Heart right ventricle (tissue), 16 donors: ENCODE data around the gene SUPT7L. TPM values are rescaled to one million over a fixed set of nuclear protein-coding genes. Genes with fewer than 3 reads are reported as not detected.

Experiments
- ATAC-seq, 8 donors: fragments of 200-7000 bp; cut with Tn5 transposase; one replicate each; pipeline ENCODE4 v1.9.1; 2020; ENCODE audit warnings: mild to moderate bottlenecking in 8 of 8, moderate library complexity in 8 of 8, moderate number of reproducible peaks in 1 of 8
- DNase-seq, 2 donors: peaks; one replicate each; pipeline ENCODE4 v3.0.0-alpha.2; 2020
- H3K27ac ChIP-seq, 10 donors: fragments of 200-600 bp; sonication (generic) in 2 of 10; one replicate each; pipeline versions ENCODE4 v1.5.0 to v1.8.0; 2020 to 2022; ENCODE audit warnings: mild to moderate bottlenecking in 3 of 10
- H3K27me3 ChIP-seq, 7 donors: fragments of 200-600 bp; one replicate each; pipeline ENCODE4 v1.8.0; 2021 to 2022; ENCODE audit warnings: mild to moderate bottlenecking in 2 of 7
- H3K36me3 ChIP-seq, 9 donors: fragments of 200-600 bp; sonication (generic) in 1 of 9; one replicate each; pipeline versions ENCODE4 v1.5.0 to v1.8.0; 2020 to 2022; ENCODE audit warnings: mild to moderate bottlenecking in 2 of 9
- H3K4me1 ChIP-seq, 9 donors: fragments of 200-600 bp; sonication (generic) in 1 of 9; one replicate each; pipeline versions ENCODE4 v1.5.0 to v1.8.0; 2020 to 2022; ENCODE audit warnings: mild to moderate bottlenecking in 4 of 9
- H3K4me3 ChIP-seq, 10 donors: fragments of 200-600 bp; sonication (generic) in 2 of 10; one replicate each; pipeline versions ENCODE4 v1.5.0 to v1.8.0; 2020 to 2022; ENCODE audit warnings: mild to moderate bottlenecking in 7 of 10, moderate library complexity in 2 of 10
- H3K9me3 ChIP-seq, 11 donors: fragments of 200-600 bp in 10 of 11; sonication (generic) in 2 of 11; one replicate each; pipeline versions ENCODE4 v1.5.0 to v1.8.0; 2013 to 2022; ENCODE audit warnings: mild to moderate bottlenecking in 2 of 11, control low read depth in 1 of 11, moderate library complexity in 1 of 11
- CTCF ChIP-seq, 9 donors: fragments of 200-600 bp; sonication (generic) in 2 of 9; IDR thresholded peaks; one replicate each; pipeline versions ENCODE4 v1.5.0 to v1.8.0; 2021 to 2022; ENCODE audit warnings: antibody characterized with exemption in 9 of 9, mild to moderate bottlenecking in 5 of 9, moderate library complexity in 1 of 9
- WGBS, 2 donors: extraction: QIAGEN DNeasy Blood & Tissue Kit; methylation state at CpG; one replicate each; pipeline ENCODE4 v1.1.7; 2013; ENCODE audit warnings: inconsistent platforms in 1 of 2; 5-methylcytosine and 5-hydroxymethylcytosine counted together
- intact Hi-C, 10 donors: fragments of 100-400 bp; cut with DNase I; formaldehyde crosslinking; loops; one replicate each; pipeline versions ENCODE4 v1.11.1 to v1.14.2; 2022
- polyA plus RNA-seq, 2 donors: library from polyadenylated mRNA; stranded (reverse); fragments of 200-250 nt; gene quantifications; one replicate each; pipeline ENCODE4 v1.2.3, GENCODE V29; 2013
- total RNA-seq, 10 donors: library from RNA; stranded (reverse); fragmentation: NEBNext Ultra II Directional in 3 of 10; extraction: Animal tissue kit (Norgen Biotek cat#: 25700) in 3 of 10; gene quantifications; one replicate each; pipeline versions ENCODE4 v1.2.1 to v1.2.4, GENCODE V29; 2021 to 2023
- donor health status: Arrhythmogenic right ventricular cardiomyopathy.
- donor health status: ischemic (EF 13 %, LVEDD 7.1; RV severe dilation, severe dysfunction).
- donor health status: healthy with polysubstance abuse.
- donor health status: DM: no; HTN: yes; CAD: no.
- donor health status: DM: no; HTN: no; CAD: no.
- donor health status: ischemic (EF 25% LVEDD 6.9; RV normal size, moderate dysfunction).
- donor health status: ischemic (EF 25% LVEDD 5.7; RV mildly dilated, moderate dysfunction).
- donor health status: healthy.
- donor health status: DM: yes; HTN: yes; CAD: no.
- donor health status: Ischemic cardiomyopathy.
- donor health status: ischemic (EF 35%, LVEDD 5.7; RV mildly dilated, moderate dysfunction).
- donor health status: nonischemic (EF 11% LVEDD 7.7; RV severe dilation, severe dysfunction).
- donor health status: DM: yes; HTN: yes; CAD: no.
- donor health status: PGD.
- donor health status: ischemic (EF 29% LVEDD 5.4; RV normal size, mild dysfunction).
- donor health status: nonischemic (EF 23%, LVEDD 6.1; RV moderate dilation, normal function).

Gene SUPT7L
- total and polyA plus RNA-seq, 12 donors, result 18.4 to 42.3 (median 26.0) TPM

GRCh38 chr2:27613985-27614384, 49.4 kb downstream of the SUPT7L start:
- Histone ChIP-seq H3K9me3 (no peaks in the 10 kb centered on the region), H3K27me3 (no peaks in the 10 kb centered on the region), H3K4me1 (no peaks in the 10 kb centered on the region), H3K27ac (no peak overlapping the region), H3K4me3 (no peak overlapping the region), H3K36me3 (peaks cover 0 to 98% (median 48%) of the 10 kb centered on the region in 9 donors)
- 97 to 99% methylated on average over 2 of the region's 2 CpGs for whole genome bisulfite sequencing, 2 donors
- no peak for DNase-seq
- TF ChIP-seq CTCF (IDR thresholded peaks at IDR 0.05), result no peak
- ATAC-seq, result no peak
- intact Hi-C loops, result no loop called here

GRCh38 chr2:27606611-27607010, 56.8 kb downstream of the SUPT7L start:
- H3K4me3 ChIP-seq, result no peak overlapping the region
- 91% methylated on average over 2 of the region's 2 CpGs for WGBS, 2 donors
- H3K4me1 ChIP-seq, result no peaks in the 10 kb centered on the region
- peaks cover 0 to 98% (median 51%) of the 10 kb centered on the region in 9 donors for H3K36me3 ChIP-seq
- intact Hi-C loops, result no loop called here
- H3K27me3 ChIP-seq, result no peaks in the 10 kb centered on the region
- no peak for TF ChIP-seq CTCF (IDR thresholded peaks at IDR 0.05)
- no peaks in the 10 kb centered on the region for H3K9me3 ChIP-seq
- DNase-seq, result no peak
- ATAC-seq, result no peak
- H3K27ac ChIP-seq, result no peak overlapping the region

Other genes starting within 250 kb of the SUPT7L start
- 10 to 100 TPM; 47.6 to 69.7 (median 59.2) TPM for gene NRBP1, start 235.0 kb downstream of the SUPT7L start, total RNA-seq
- gene NRBP1, start 235.0 kb downstream of the SUPT7L start, polyA plus RNA-seq, result 10 to 100 TPM; 25.5 to 97.4 TPM
- under 1 TPM in 6 of 10 donors, not detected in 4; 0.37 to 0.85 (median 0.57) TPM for gene KRTCAP3, start 221.2 kb downstream of the SUPT7L start, total RNA-seq
- gene KRTCAP3, start 221.2 kb downstream of the SUPT7L start, polyA plus RNA-seq, result under 1 TPM; 0.23 to 0.51 TPM
- gene IFT172, start 173.9 kb downstream of the SUPT7L start, total RNA-seq, result 10 to 100 TPM; 12.7 to 30.6 (median 16.1) TPM
- 10 to 100 TPM; 11.1 to 65.7 TPM for gene IFT172, start 173.9 kb downstream of the SUPT7L start, polyA plus RNA-seq
- 10 to 100 TPM in 1 of 10 donors, 1 to 10 TPM in 7, under 1 TPM in 2; 0.58 to 11.7 (median 1.7) TPM for gene FNDC4, start 168.4 kb downstream of the SUPT7L start, total RNA-seq
- 10 to 100 TPM in 1 of 2 donors, 1 to 10 TPM in 1; 2.3 to 11.3 TPM for gene FNDC4, start 168.4 kb downstream of the SUPT7L start, polyA plus RNA-seq
- 1 to 10 TPM in 1 of 10 donors, under 1 TPM in 1, not detected in 8; 0.19 to 1.6 TPM for gene GCKR, start 166.8 kb downstream of the SUPT7L start, total RNA-seq
- under 1 TPM; 0.88 to 0.91 TPM for gene GCKR, start 166.8 kb downstream of the SUPT7L start, polyA plus RNA-seq
- 10 to 100 TPM; 15.1 to 27.7 (median 20.3) TPM for gene ZNF512, start 80.6 kb downstream of the SUPT7L start, total RNA-seq
- 10 to 100 TPM; 10.2 to 10.5 TPM for gene ZNF512, start 80.6 kb downstream of the SUPT7L start, polyA plus RNA-seq
- 1 to 10 TPM; 4.1 to 7.6 (median 6.0) TPM for gene CCDC121, start 34.6 kb downstream of the SUPT7L start, total RNA-seq
- gene CCDC121, start 34.6 kb downstream of the SUPT7L start, polyA plus RNA-seq, result 1 to 10 TPM; 2.1 TPM
- gene GPN1, start 34.6 kb downstream of the SUPT7L start, total RNA-seq, result 10 to 100 TPM; 17.1 to 23.8 (median 19.7) TPM
- gene GPN1, start 34.6 kb downstream of the SUPT7L start, polyA plus RNA-seq, result 10 to 100 TPM in 1 of 2 donors, 1 to 10 TPM in 1; 6.5 to 25.6 TPM
- 10 to 100 TPM; 19.1 to 28.7 (median 22.5) TPM for gene SLC4A1AP, start 275 bp upstream of the SUPT7L start, total RNA-seq
- gene SLC4A1AP, start 275 bp upstream of the SUPT7L start, polyA plus RNA-seq, result 10 to 100 TPM; 11.0 to 20.8 TPM
- gene MRPL33, start 108.1 kb upstream of the SUPT7L start, total RNA-seq, result 100 to 1,000 TPM; 170 to 416 (median 253) TPM
- 100 to 1,000 TPM; 123 to 661 TPM for gene MRPL33, start 108.1 kb upstream of the SUPT7L start, polyA plus RNA-seq
- gene RBKS, start 226.8 kb upstream of the SUPT7L start, total RNA-seq, result 1 to 10 TPM; 3.4 to 9.1 (median 5.5) TPM
- 1 to 10 TPM in 1 of 2 donors, under 1 TPM in 1; 0.88 to 4.6 TPM for gene RBKS, start 226.8 kb upstream of the SUPT7L start, polyA plus RNA-seq
- gene BABAM2, start 227.1 kb upstream of the SUPT7L start, total RNA-seq, result 10 to 100 TPM; 54.9 to 83.4 (median 69.3) TPM
- gene BABAM2, start 227.1 kb upstream of the SUPT7L start, polyA plus RNA-seq, result 10 to 100 TPM; 13.3 to 48.9 TPM